GM21529 (cell line): Measurements from ENCODE around the gene C15orf40.
A peak's percentile ranks its signal among the peaks of the same experiment; 100 is the strongest.
"Not testable (repeated sequence)": the region's sequence is repeated elsewhere in the genome, so short reads cannot be mapped to it uniquely, and the experiment has no call there.

Source experiments
- ATAC-seq: cut with Tn5 transposase; IDR thresholded peaks from one replicate; pipeline ENCODE4 v1.9.1; 2021; ENCODE audit not compliant: unreplicated experiment

Gene C15orf40

GRCh38 chr15:83011271-83012075 is at the start of gene C15orf40:
TSS of gene C15orf40 (minus strand) at chr15:83011639. CDS start at chr15:83011607, 32 bp downstream.
- peak; percentile 79 for ATAC-seq

DNA sequence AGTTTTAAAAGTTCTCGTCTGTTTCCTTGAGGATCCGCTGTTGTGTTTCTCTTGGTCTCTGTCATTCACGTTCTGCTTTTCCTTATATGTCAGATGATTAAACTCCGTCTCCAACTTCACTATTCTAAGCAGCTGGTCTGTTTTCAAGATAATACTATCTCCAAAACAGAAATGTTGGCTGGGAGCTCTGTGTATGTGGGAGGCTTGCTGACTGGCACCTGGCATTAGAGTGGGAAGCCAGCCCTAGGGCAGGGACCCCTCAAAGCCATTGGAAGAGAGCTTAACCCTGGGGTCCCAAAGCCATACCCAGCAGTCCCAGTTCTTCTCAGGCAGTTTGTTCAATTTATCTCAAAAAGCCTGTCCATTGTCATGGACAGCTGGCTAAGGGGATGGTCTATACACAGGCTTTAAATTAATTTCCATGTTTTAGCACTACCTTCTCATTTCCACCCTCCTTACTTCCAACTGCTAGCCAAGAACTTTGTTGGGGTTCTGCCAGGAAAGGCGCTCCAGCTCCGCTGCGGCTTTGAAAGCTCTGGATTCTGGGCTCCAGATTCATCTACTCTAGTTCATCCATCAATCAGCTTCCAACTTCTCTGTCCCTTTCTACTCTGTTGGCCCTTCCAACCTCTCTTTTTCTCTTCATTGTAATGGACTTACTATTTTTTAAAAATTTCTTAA is 46.4 kb upstream of the C15orf40 start:
- ATAC-seq = no peak

DNA sequence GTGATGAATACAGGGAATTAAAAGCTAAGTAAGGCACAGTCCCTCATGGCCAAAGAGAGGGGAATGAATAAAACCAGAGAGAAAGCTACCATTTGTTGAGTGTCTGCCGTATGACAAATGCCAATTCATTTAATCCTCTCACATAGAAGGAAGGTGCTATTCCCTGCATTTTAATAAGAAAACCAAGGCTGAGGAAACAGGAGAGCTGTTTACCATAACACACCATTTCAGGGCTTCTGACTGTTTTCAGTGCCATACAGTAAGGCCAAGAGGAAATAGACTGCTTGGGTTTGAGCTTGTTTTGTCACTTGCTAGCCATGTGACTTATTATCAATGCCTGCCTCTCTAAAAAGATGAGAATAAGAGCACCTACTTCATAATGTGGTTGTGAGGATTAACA is 45.6 kb upstream of the C15orf40 start:
- ATAC-seq = no peak

GRCh38 chr15:83053151-83053550 is 41.7 kb upstream of the C15orf40 start:
- no peak for ATAC-seq

GRCh38 chr15:83046558-83047127 is 35.2 kb upstream of the C15orf40 start:
- no peak for ATAC-seq

GRCh38 chr15:83044156-83044555 is 32.7 kb upstream of the C15orf40 start:
- no peak for ATAC-seq

GRCh38 chr15:83039206-83039605 is 27.8 kb upstream of the C15orf40 start:
- no peak for ATAC-seq

DNA sequence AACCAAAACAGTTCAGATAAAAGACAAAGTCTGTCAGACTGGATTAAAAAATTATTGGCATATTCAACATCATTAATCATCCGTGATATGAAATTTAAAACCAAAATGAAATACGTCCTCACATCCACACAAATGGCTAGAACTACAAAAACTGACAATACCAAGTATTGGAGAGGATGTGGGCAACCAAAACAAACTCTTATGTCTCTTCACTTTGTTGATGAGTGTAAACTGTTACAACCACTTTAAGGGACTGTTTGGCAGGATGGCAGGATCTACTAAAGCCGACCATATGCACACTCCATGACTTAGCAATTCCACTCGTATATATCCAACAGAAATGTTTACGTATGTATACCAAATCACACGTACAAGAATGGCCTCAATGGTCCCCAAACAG is 24.8 kb upstream of the C15orf40 start:
- no peak for ATAC-seq

DNA sequence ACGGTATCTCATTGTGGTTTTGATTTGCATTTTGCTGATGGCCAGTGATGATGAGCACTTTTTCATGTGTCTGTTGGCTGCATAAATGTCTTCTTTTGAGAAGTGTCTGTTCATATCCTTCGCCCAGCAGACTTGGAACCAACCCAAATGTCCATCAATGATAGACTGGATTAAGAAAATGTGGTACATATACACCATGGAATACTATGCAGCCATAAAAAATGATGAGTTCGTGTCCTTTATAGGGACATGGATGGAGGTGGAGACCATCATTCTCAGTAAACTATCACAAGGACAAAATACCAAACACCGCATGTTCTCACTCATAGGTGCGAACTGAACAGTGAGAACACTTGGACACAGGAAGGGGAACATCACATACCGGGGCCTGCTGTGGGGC is 19.8 kb upstream of the C15orf40 start:
- ATAC-seq = not testable (repeated sequence)

GRCh38 chr15:83030021-83030420 is 18.6 kb upstream of the C15orf40 start:
- no peak for ATAC-seq

DNA sequence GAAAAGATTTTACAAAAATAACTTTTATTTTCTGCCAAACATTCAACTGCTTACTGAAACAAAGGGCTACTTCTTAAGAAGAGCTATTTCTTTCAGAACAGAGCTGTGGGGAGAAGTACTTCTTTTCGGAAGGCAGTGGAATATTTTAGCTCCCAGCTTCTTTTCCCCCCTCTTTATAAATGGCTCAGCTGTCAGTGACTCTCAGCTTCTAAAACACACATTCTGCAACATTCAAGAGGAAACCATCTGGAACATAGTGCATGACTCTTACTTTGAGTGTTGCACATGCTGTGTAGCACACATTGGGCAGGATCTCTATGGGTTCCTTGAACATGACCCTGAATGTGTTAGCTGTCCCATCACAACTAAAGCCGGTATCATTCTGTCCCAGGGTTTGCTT is 7.0 kb upstream of the C15orf40 start:
- no peak for ATAC-seq

DNA sequence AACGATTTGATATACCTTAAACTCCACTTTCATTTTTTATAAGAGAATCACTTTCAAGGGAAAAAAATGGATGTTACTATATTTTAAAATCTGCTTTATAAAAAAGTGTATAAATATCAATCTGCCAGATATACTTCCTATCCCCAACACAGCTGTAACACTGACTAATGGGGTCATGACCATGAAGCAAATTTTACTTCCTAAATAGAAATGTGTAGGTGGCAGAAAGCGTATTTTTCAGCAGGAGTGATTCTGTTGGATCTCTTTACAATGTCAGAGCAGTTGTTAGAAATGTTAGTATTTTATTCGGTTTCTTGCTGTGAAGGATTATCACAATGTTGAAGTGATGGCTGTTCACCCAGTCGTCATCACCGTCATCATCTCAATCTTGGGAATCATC is 5.5 kb upstream of the C15orf40 start:
- no peak for ATAC-seq

DNA sequence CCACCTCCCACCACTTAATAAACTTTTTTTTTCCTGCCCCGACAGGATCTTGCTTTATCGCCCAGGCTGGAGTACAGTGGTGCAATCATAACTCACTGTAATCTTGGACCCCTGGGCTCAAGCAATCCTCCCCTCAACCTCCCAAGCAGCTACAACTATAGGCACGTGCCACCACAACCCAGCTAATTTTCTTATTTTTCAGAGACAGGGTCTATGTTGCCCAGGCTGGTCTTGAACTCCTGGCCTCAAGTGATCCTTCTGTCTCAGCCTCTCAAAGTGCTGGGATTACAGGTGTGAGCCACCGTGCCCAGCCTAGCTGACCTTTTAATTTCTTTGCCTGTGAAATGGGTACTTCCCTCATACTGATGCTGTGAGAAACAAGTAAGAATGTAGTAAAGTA is 3.9 kb upstream of the C15orf40 start:
- ATAC-seq = no peak

- ATAC-seq = no peak
Observed at GRCh38 chr15:83014205-83014653, 2.8 kb upstream of the C15orf40 start.

GRCh38 chr15:83012636-83013035 is 1.2 kb upstream of the C15orf40 start:
- ATAC-seq = no peak

- ATAC-seq = no peak
Observed at GRCh38 chr15:83012076-83012426, 612 bp upstream of the C15orf40 start.

DNA sequence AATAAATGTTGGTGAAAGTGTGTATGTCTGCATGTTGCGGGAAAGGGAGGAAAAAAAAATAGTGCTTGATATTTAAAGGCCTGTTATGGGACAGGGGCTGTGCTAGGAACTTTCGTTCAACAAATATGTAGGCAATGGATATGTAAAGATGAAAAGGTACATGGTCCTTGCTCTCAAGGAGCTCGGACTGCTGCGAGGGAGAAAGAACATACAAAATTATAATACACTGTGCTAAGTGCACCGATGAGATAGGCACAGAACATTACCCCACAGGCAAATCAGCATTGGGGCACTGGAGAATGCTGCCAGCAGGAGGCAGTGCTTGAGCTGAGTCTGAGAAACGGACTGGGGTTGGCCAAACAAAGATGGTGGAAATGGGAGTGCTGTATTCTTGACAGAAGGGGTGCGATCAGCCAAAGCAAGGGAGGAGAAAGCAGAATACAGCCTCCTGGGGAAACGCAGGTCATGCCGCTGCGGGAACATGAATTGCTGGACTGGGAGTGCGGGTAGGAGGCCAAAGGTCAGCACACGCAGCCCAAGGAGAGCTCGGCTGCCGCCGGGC is 649 bp downstream of the C15orf40 start:
- peak; percentile 72 for ATAC-seq

- ATAC-seq = not testable (repeated sequence)
Observed at GRCh38 chr15:83000672-83001031, 10.8 kb downstream of the C15orf40 start.

- peak; percentile 87 for ATAC-seq
Observed at GRCh38 chr15:82999905-83000671, 11.4 kb downstream of the C15orf40 start.

DNA sequence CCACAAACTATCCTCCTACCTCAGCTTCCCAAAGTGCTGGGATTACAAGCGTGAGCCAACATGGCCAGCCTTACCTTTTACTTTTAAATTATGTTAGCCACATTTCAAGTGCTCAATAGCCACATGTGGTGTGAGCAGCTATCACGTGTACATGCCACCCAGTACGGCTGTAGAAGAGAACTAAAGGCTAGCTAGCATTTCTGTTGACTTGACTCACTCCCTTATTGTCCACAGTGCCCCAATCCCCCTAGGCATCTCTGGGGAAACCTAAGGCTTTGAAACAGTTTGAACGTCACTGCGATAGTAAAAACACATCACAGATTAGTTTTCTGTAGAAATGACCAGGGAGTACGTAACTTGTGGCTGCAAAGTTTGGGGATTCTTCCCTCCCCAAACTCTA is 12.0 kb downstream of the C15orf40 start:
- no peak for ATAC-seq

GRCh38 chr15:82995938-82996337 is 15.5 kb downstream of the C15orf40 start:
- no peak for ATAC-seq
